Stimulated activated CD8-positive, alpha-beta memory T cell treated with anti-CD3 and anti-CD28 coated beads, Interleukin-12 subunit alpha, Interleukin-12 subunit beta, amount 100 ng/mL, for 1 hour (primary cell): ENCODE results near the gene ALDH7A1.
"Not testable (repeated sequence)": the region's sequence is repeated elsewhere in the genome, so short reads cannot be mapped to it uniquely, and the experiment has no call there.

Source experiments
- DNase-seq: peaks from one replicate; pipeline ENCODE4 v3.0.0-alpha.2; 2020; ENCODE audit warnings: low read depth

The ALDH7A1 gene

GRCh38 chr5:126594748-126595485 lies at the start of gene ALDH7A1:
Gene ALDH7A1, minus strand, starts transcription at chr5:126595219. Its CDS starts 21 bp downstream, at chr5:126595198.
- DNase-seq: peak; percentile 4

- DNase-seq: no peak
Observed at GRCh38 chr5:126641387-126641786, 46.4 kb upstream of the ALDH7A1 start.

GRCh38 chr5:126640866-126641265 lies 45.8 kb upstream of the ALDH7A1 start:
- DNase-seq: no peak

GRCh38 chr5:126636956-126637355 lies 41.9 kb upstream of the ALDH7A1 start:
- no peak for DNase-seq

GRCh38 chr5:126635585-126635984 lies 40.6 kb upstream of the ALDH7A1 start:
- no peak for DNase-seq

- no peak for DNase-seq
Observed at GRCh38 chr5:126633552-126633951, 38.5 kb upstream of the ALDH7A1 start.

GRCh38 chr5:126631920-126632319 lies 36.9 kb upstream of the ALDH7A1 start:
- DNase-seq: no peak

GRCh38 chr5:126628102-126628501 lies 33.1 kb upstream of the ALDH7A1 start:
- DNase-seq: no peak

GRCh38 chr5:126624534-126624933 lies 29.5 kb upstream of the ALDH7A1 start:
- DNase-seq: no peak

- DNase-seq: no peak
Observed at GRCh38 chr5:126619781-126620180, 24.8 kb upstream of the ALDH7A1 start.

GRCh38 chr5:126617603-126618002 lies 22.6 kb upstream of the ALDH7A1 start:
- DNase-seq: not testable (repeated sequence)

- no peak for DNase-seq
Observed at GRCh38 chr5:126615286-126615685, 20.3 kb upstream of the ALDH7A1 start.

GRCh38 chr5:126613941-126614592 lies 19.0 kb upstream of the ALDH7A1 start:
- DNase-seq: no peak

- no peak for DNase-seq
Observed at GRCh38 chr5:126610616-126611015, 15.6 kb upstream of the ALDH7A1 start.

GRCh38 chr5:126610160-126610559 lies 15.1 kb upstream of the ALDH7A1 start:
- DNase-seq: no peak

GRCh38 chr5:126605525-126605924 lies 10.5 kb upstream of the ALDH7A1 start:
- DNase-seq: no peak

GRCh38 chr5:126603402-126603991 lies 8.5 kb upstream of the ALDH7A1 start:
- DNase-seq: no peak

- peak; percentile 37 for DNase-seq
Observed at GRCh38 chr5:126600631-126601511, 5.9 kb upstream of the ALDH7A1 start, which contains the start of gene PHAX. Gene PHAX, plus strand, starts transcription at chr5:126600947. Its CDS starts 16 bp downstream, at chr5:126600963.

- not testable (repeated sequence) for DNase-seq
Observed at GRCh38 chr5:126599971-126600630, 5.1 kb upstream of the ALDH7A1 start.

- DNase-seq: no peak
Observed at GRCh38 chr5:126599499-126599898, 4.5 kb upstream of the ALDH7A1 start.

GRCh38 chr5:126597156-126597555 lies 2.1 kb upstream of the ALDH7A1 start:
- DNase-seq: no peak
